Measurements from ENCODE around the gene USE1.

DNA sequence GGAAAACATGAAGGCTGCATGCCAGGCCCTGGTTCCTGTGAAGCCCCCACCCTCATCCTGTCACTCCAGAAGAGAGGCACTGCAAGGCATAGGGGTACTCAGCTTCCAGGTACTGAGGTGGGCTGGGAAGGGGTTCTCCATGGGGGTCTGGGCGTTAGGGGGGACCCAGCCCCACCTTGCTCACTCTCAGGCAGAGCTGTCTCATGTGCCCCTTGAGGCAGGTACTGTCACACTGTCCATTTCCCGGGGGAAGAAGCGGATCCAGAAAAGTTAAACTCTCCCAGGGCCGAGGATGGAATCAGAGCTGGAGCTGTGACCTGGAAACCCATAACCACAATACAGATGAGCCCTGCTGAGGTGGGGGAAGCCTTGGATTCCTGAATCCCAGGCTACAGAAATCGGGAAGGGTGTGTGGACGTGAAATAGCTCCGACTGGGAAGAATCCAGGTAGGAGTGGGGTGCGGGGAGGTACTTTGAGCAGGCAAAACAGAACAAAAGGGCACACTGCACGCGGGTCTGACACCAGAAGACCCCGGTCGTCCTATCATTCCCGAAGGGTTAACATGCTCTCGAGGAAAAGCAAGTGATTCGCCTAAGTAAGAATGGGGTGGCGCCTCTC is 540 bp upstream of the USE1 start:
- TF ChIP-seq, protein P1, sequence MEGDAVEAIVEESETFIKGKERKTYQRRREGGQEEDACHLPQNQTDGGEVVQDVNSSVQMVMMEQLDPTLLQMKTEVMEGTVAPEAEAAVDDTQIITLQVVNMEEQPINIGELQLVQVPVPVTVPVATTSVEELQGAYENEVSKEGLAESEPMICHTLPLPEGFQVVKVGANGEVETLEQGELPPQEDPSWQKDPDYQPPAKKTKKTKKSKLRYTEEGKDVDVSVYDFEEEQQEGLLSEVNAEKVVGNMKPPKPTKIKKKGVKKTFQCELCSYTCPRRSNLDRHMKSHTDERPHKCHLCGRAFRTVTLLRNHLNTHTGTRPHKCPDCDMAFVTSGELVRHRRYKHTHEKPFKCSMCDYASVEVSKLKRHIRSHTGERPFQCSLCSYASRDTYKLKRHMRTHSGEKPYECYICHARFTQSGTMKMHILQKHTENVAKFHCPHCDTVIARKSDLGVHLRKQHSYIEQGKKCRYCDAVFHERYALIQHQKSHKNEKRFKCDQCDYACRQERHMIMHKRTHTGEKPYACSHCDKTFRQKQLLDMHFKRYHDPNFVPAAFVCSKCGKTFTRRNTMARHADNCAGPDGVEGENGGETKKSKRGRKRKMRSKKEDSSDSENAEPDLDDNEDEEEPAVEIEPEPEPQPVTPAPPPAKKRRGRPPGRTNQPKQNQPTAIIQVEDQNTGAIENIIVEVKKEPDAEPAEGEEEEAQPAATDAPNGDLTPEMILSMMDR (conservative IDR thresholded peaks at IDR 0.05 in 1 of 2, IDR thresholded peaks at IDR 0.05 in 1 of 2; ENCODE audit: low read depth in 1 of 2, low read length in 2 of 2) = no peak
- TF ChIP-seq EZH2 (IDR thresholded peaks at IDR 0.05; ENCODE audit: low read length, missing control alignments) = no peak

Data from fibroblast of lung (primary cell).